ENCODE results near the gene MACROD1. TPM values are rescaled to one million over a fixed set of nuclear protein-coding genes. Genes with fewer than 3 reads are reported as not detected.

MACROD1 gene
- total and polyA plus RNA-seq, 2 of the 13 experiments (the other 11 are each of a cell fraction or from before 2014, with no cell fraction given) = 23.1 to 34.5 TPM

GRCh38 chr11:64068705-64069400 is 97.1 kb downstream of the MACROD1 start:
- ATAC-seq = no peak
- DNase-seq (ENCODE audit: low spot score) = no peak
- intact Hi-C loops (cut with micrococcal nuclease; ENCODE audit: unreplicated experiment) = no loop called here
- Histone ChIP-seq H3K9ac (ENCODE audit: insufficient read depth, low read depth, low read length) (no peak overlapping the region), H3K79me2 (ENCODE audit: insufficient read depth, low read length) (no peaks in the 10 kb centered on the region), H3K4me1 (ENCODE audit: insufficient read depth, low read length) (no peaks in the 10 kb centered on the region), H3K27ac (ENCODE audit: extremely low read length, insufficient read depth, low read length) (no peak overlapping the region), H3K4me3 (replicated peaks in 1 of 3; ENCODE audit: insufficient read depth in 1 of 3, low read depth in 2 of 3, low read length in 3 of 3) (no peak overlapping the region), H4K20me1 (ENCODE audit: insufficient read depth, low read length) (peaks cover 10% of the 10 kb centered on the region; the same call in 1 of the 2 replicates), H2AFZ (ENCODE audit: low read length) (no peak overlapping the region), H3K4me2 (ENCODE audit: low read depth, low read length) (no peak overlapping the region), H3K9me3 (ENCODE audit: low read length) (no peaks in the 10 kb centered on the region), H3K27me3 (ENCODE audit: control insufficient read depth in 1 of 2, insufficient read depth in 2 of 2, low read length in 2 of 2) (no peaks in the 10 kb centered on the region), H3K36me3 (replicated peaks in 1 of 2; ENCODE audit: control insufficient read depth in 1 of 2, insufficient read depth in 2 of 2, low read length in 2 of 2) (no peaks in the 10 kb centered on the region)
- no TSS peak for BruUV-seq (replicated peaks)
- TF ChIP-seq NAIF1 (CRISPR knock-in tag; IDR thresholded peaks at IDR 0.05; ENCODE audit: borderline replicate concordance) = no peak
- TF ChIP-seq ZNF503 (CRISPR knock-in tag; IDR thresholded peaks at IDR 0.05) = no peak
- TF ChIP-seq HNRNPK (IDR thresholded peaks at IDR 0.05; ENCODE audit: low read depth, low read length, poor library complexity, severe bottlenecking) = no peak
- no peak for TF ChIP-seq CENPBD1 (CRISPR knock-in tag; IDR thresholded peaks at IDR 0.05; ENCODE audit: borderline replicate concordance, low read depth)
- TF ChIP-seq LBX2 (CRISPR knock-in tag; IDR thresholded peaks at IDR 0.05; ENCODE audit: borderline replicate concordance) = no peak
- TF ChIP-seq NFE2 (CRISPR knock-in tag; IDR thresholded peaks at IDR 0.05) = no peak
- TF ChIP-seq ZNF678 (CRISPR knock-in tag; IDR thresholded peaks at IDR 0.05) = no peak
- no peak for TF ChIP-seq ZNF44 (CRISPR knock-in tag; IDR thresholded peaks at IDR 0.05)
- TF ChIP-seq SNAPC2 (CRISPR knock-in tag; IDR thresholded peaks at IDR 0.05) = no peak
- TF ChIP-seq CENPX (CRISPR knock-in tag; IDR thresholded peaks at IDR 0.05) = no peak
- no peak for TF ChIP-seq CERS6 (CRISPR knock-in tag; IDR thresholded peaks at IDR 0.05)
- no peak for TF ChIP-seq ZBTB4 (CRISPR knock-in tag; IDR thresholded peaks at IDR 0.05; ENCODE audit: borderline replicate concordance)
- TF ChIP-seq ATF6 (CRISPR knock-in tag; conservative IDR thresholded peaks at IDR 0.05) = no peak
- TF ChIP-seq ZNF205 (CRISPR knock-in tag; IDR thresholded peaks at IDR 0.05) = no peak
- TF ChIP-seq ZNF746 (CRISPR knock-in tag; IDR thresholded peaks at IDR 0.05) = no peak
- CTCF ChIA-PET (ENCODE audit: low intra/inter-chr PET ratio, low total read pairs) = no interaction called here
- POLR2A ChIA-PET = interaction anchor here (0.7 kb wide), 1 partner anchor 16 kb away, joined by 3 read pairs; no protein-coding TSS in a partner anchor
- WGBS (ENCODE audit: low lambda C conversion rate) = 84% methylated on average over 9 of the region's 20 CpGs
- in situ Hi-C loops (cut with HindIII; ENCODE audit: extremely low pct_ligation_motif_present, low pct_unique_long_range_greater_than_20kb) = no loop called here
- FAIRE-seq = no peak

Measured in HepG2 (cell line).